Hypothalamus (tissue), 51 donors: ENCODE measurements around the gene STK36.
A peak's percentile ranks its signal among the peaks of the same experiment; 100 is the strongest.

Experiments used
- DNase-seq, 51 donors: peaks; one replicate each; lab custom pipeline; 2025; lab: John Stamatoyannopoulos, UW

Gene STK36

GRCh38 chr2:218671654-218672566 is at the start of gene STK36, which contains the start of gene RNF25:
STK36 (plus strand) TSS chr2:218672086; CDS start chr2:218672830, 744 bp downstream.
RNF25 (minus strand) TSS chr2:218672002; CDS start chr2:218671970, 32 bp downstream.
- peak; percentile 24 to 94 (median 81) for DNase-seq

GRCh38 chr2:218622606-218623365 is 49.1 kb upstream of the STK36 start:
- no peak for DNase-seq

GRCh38 chr2:218623366-218623705 is 48.5 kb upstream of the STK36 start:
- DNase-seq = no peak

- no peak for DNase-seq
Observed at GRCh38 chr2:218626369-218626768, 45.5 kb upstream of the STK36 start.

- DNase-seq = no peak
Observed at GRCh38 chr2:218627939-218628338, 43.9 kb upstream of the STK36 start.

GRCh38 chr2:218631837-218632236 is 40.0 kb upstream of the STK36 start:
- no peak for DNase-seq

GRCh38 chr2:218635719-218636118 is 36.2 kb upstream of the STK36 start:
- no peak for DNase-seq

- no peak for DNase-seq
Observed at GRCh38 chr2:218638372-218638771, 33.5 kb upstream of the STK36 start.

GRCh38 chr2:218642121-218642656 is 29.7 kb upstream of the STK36 start:
- DNase-seq = no peak

- no peak for DNase-seq
Observed at GRCh38 chr2:218642786-218643185, 29.1 kb upstream of the STK36 start.

GRCh38 chr2:218643751-218644310 is 28.1 kb upstream of the STK36 start:
- DNase-seq = no peak

- no peak for DNase-seq
Observed at GRCh38 chr2:218644721-218645120, 27.2 kb upstream of the STK36 start.

- DNase-seq = no peak
Observed at GRCh38 chr2:218645126-218645525, 26.8 kb upstream of the STK36 start.

- peak in 16 of 51 donors; percentile 1 to 50 (median 26) for DNase-seq
Observed at GRCh38 chr2:218648088-218648786, 23.6 kb upstream of the STK36 start.

- peak in 1 of 51 donors; percentile 14 for DNase-seq
Observed at GRCh38 chr2:218648787-218649100, 23.1 kb upstream of the STK36 start.

- DNase-seq = no peak
Observed at GRCh38 chr2:218655751-218656150, 16.1 kb upstream of the STK36 start.

- peak in 8 of 51 donors; percentile 4 to 24 (median 7) for DNase-seq
Observed at GRCh38 chr2:218658671-218659257, 13.1 kb upstream of the STK36 start.

- peak; percentile 28 to 96 (median 86) for DNase-seq
Observed at GRCh38 chr2:218659258-218659987, 12.5 kb upstream of the STK36 start, which contains the start of the genes BCS1L and ZNF142. BCS1L (plus strand) TSS chr2:218659683; CDS start chr2:218660988, 1,305 bp downstream. ZNF142 (minus strand) TSS chr2:218659623; CDS start chr2:218656429, 3,194 bp downstream.

GRCh38 chr2:218659988-218660358 is 11.9 kb upstream of the STK36 start:
- peak in 1 of 51 donors; percentile 57 for DNase-seq
